DOHH2 (cell line): ENCODE results near the gene AGTRAP.
A peak's percentile ranks its signal among the peaks of the same experiment; 100 is the strongest.

Source experiments
- H3F3A ChIP-seq: fragments of 200-600 bp; sonication (generic), shearing (Covaris generic); 2 replicates; pipeline ENCODE4 v1.6.0; 2016; ENCODE audit warnings: antibody characterized with exemption, mild to moderate bottlenecking; ENCODE audit not compliant: control insufficient read depth, insufficient read depth
- H3K27ac ChIP-seq: fragments of 200-600 bp; sonication (generic); 2 replicates; pipeline ENCODE4 v1.5.1; 2014; ENCODE audit warnings: low read depth, mild to moderate bottlenecking, low read length, moderate library complexity
- H3K27me3 ChIP-seq: fragments of 200-600 bp; sonication (generic); 2 replicates; pipeline ENCODE4 v1.6.1; 2014; ENCODE audit warnings: mild to moderate bottlenecking, low read length, mixed read lengths; ENCODE audit not compliant: control insufficient read depth
- H3K36me3 ChIP-seq: fragments of 200-600 bp; sonication (generic); 2 replicates; pipeline ENCODE4 v1.6.1; 2014; ENCODE audit warnings: mild to moderate bottlenecking, low read length, moderate library complexity, mixed read lengths; ENCODE audit not compliant: control insufficient read depth
- H3K4me1 ChIP-seq: fragments of 200-600 bp; sonication (generic); 2 replicates; pipeline ENCODE4 v1.6.1; 2014; ENCODE audit warnings: mild to moderate bottlenecking, low read length, mixed read lengths; ENCODE audit not compliant: control insufficient read depth
- H3K4me2 ChIP-seq: fragments of 200-600 bp; sonication (generic); 2 replicates; pipeline ENCODE4 v1.6.0; 2014; ENCODE audit warnings: mild to moderate bottlenecking, low read length, moderate library complexity
- H3K4me3 ChIP-seq: fragments of 200-600 bp; sonication (generic); 2 replicates; pipeline ENCODE4 v1.5.1; 2014; ENCODE audit warnings: mild to moderate bottlenecking, low read length, mixed read lengths
- H3K79me2 ChIP-seq: fragments of 200-600 bp; sonication (generic); 2 replicates; pipeline ENCODE4 v1.6.1; 2014; ENCODE audit warnings: mild to moderate bottlenecking, low read length, mixed read lengths; ENCODE audit not compliant: control insufficient read depth
- H3K9me2 ChIP-seq: fragments of 200-600 bp; sonication (generic); replicated peaks from 2 replicates; pipeline ENCODE4 v1.6.1; 2014; ENCODE audit warnings: mild to moderate bottlenecking, low read length, mixed read lengths; ENCODE audit not compliant: control insufficient read depth
- H3K9me3 ChIP-seq: fragments of 200-600 bp; sonication (generic); 2 replicates; pipeline ENCODE4 v1.6.1; 2014; ENCODE audit warnings: antibody characterized with exemption, low read length, mixed read lengths; ENCODE audit not compliant: control insufficient read depth, insufficient read depth
- H4K20me1 ChIP-seq: fragments of 200-600 bp; sonication (generic); 2 replicates; pipeline ENCODE4 v1.6.0; 2014; ENCODE audit warnings: low read depth, mild to moderate bottlenecking, antibody characterized with exemption, low read length, moderate library complexity; ENCODE audit not compliant: control insufficient read depth, insufficient read depth
- CTCF ChIP-seq: fragments of 200-600 bp; sonication (generic); IDR thresholded peaks from one replicate; pipeline ENCODE4 v1.5.1; 2014; ENCODE audit warnings: antibody characterized with exemption, mild to moderate bottlenecking, low read depth, low read length; ENCODE audit not compliant: poor library complexity, severe bottlenecking
- EZH2phosphoT487 ChIP-seq: fragments of 200-600 bp; sonication (generic); IDR thresholded peaks from 2 replicates; pipeline ENCODE4 v1.6.1; 2017; ENCODE audit warnings: borderline replicate concordance, mild to moderate bottlenecking, antibody characterized with exemption, low read length, moderate library complexity, mixed read lengths

The AGTRAP gene

GRCh38 chr1:11736746-11737639 is 1.1 kb downstream of the AGTRAP start:
- H3K4me1 ChIP-seq = peaks cover 26% of the 10 kb centered on the region

GRCh38 chr1:11738096-11738495 is 2.2 kb downstream of the AGTRAP start:
- no peak overlapping the region for H3K4me2 ChIP-seq
- H3K27me3 ChIP-seq = no peaks in the 10 kb centered on the region
- no peak overlapping the region for H3K4me3 ChIP-seq
- H3K79me2 ChIP-seq = no peaks in the 10 kb centered on the region
- H3K4me1 ChIP-seq = peaks cover 25% of the 10 kb centered on the region
- no peaks in the 10 kb centered on the region for H3K9me3 ChIP-seq
- no peak overlapping the region for H3K27ac ChIP-seq
- H4K20me1 ChIP-seq = no peaks in the 10 kb centered on the region
- no peaks in the 10 kb centered on the region for H3K36me3 ChIP-seq
- peaks cover 3% of the 10 kb centered on the region for H3F3A ChIP-seq
- H3K9me2 ChIP-seq = no peaks in the 10 kb centered on the region
- TF ChIP-seq EZH2phosphoT487 (no peak), CTCF (no peak)

More at GRCh38 chr1:11736746-11737639, 1.1 kb downstream of the AGTRAP start:
- Histone ChIP-seq H4K20me1 (no peaks in the 10 kb centered on the region), H3K27me3 (no peaks in the 10 kb centered on the region), H3K4me3 (peak overlapping the region; percentile 94), H3K36me3 (no peaks in the 10 kb centered on the region), H3K9me3 (no peaks in the 10 kb centered on the region), H3K79me2 (no peaks in the 10 kb centered on the region), H3K4me2 (peak overlapping the region; percentile 95), H3K27ac (no peak overlapping the region), H3K9me2 (no peaks in the 10 kb centered on the region), H3F3A (peaks cover 3% of the 10 kb centered on the region)
- TF ChIP-seq CTCF (no peak), EZH2phosphoT487 (no peak)

GRCh38 chr1:11738783-11739182 is 2.8 kb downstream of the AGTRAP start:
- H3K36me3 ChIP-seq = no peaks in the 10 kb centered on the region
- H3K9me3 ChIP-seq = no peaks in the 10 kb centered on the region
- H4K20me1 ChIP-seq = no peaks in the 10 kb centered on the region
- H3K79me2 ChIP-seq = no peaks in the 10 kb centered on the region
- TF ChIP-seq CTCF (no peak), EZH2phosphoT487 (no peak)
- H3K27me3 ChIP-seq = no peaks in the 10 kb centered on the region
- H3K4me3 ChIP-seq = no peak overlapping the region
- peaks cover 3% of the 10 kb centered on the region for H3F3A ChIP-seq
- peaks cover 25% of the 10 kb centered on the region for H3K4me1 ChIP-seq
- no peak overlapping the region for H3K4me2 ChIP-seq
- H3K27ac ChIP-seq = no peak overlapping the region
- no peaks in the 10 kb centered on the region for H3K9me2 ChIP-seq
